Skeletal muscle cell (primary cell): ENCODE results near the gene SLC25A6.
"Not testable (repeated sequence)": the region's sequence is repeated elsewhere in the genome, so short reads cannot be mapped to it uniquely, and the experiment has no call there.

ENCODE experiments used
- DNase-seq: peaks from one replicate; pipeline ENCODE4 v3.0.0-alpha.2; 2010; ENCODE audit warnings: low read depth
- H3K4me3 ChIP-seq: 2 replicates; pipeline ENCODE4 v1.5.1; 2011; ENCODE audit warnings: low read depth, mild to moderate bottlenecking, control low read depth, low read length, moderate library complexity

SLC25A6 gene

DNA sequence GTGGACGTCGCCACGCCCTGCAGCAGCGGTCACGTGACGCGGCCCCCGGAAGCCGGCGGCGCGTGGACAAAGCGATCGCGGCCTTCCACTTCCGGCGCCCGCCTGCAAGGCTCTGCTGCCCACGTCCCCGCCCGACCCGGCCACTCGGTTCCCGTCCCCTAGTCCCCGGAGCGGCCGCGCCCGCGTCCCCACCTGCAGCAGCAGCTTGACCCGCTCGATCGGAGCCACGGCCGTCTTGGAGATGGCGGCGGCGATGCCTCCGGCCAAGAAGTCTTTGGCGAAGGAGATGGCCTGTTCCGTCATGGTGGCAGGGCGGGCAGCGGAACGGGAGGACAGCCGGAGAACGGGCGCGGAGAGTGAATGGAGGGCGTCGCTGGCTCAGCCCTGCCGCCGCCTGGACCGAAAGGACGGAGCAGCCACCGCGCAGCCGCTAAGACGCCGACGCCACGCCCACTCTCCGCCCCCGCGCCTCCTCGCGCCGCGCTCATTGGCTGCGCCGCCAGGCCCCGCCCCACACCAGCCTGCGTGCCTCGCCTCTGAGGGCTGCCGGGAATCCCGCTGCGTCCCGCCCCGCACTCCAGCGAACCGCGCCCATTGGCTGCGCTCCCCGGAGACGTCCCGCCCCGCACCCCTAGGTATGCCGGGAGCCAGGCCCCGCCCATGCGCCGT is at the start of gene SLC25A6:
TSS of gene SLC25A6 (minus strand) at position 407 of the 669 bp plus-strand sequence. CDS start at position 303, 104 bp downstream.
- peak; percentile 90 for DNase-seq
- H3K4me3 ChIP-seq: peak within 1 kb of the TSS; percentile 100

- no peak for DNase-seq
- H3K4me3 ChIP-seq: no peak overlapping the region
Measured at GRCh38 chrX:1440506-1440905, 48.6 kb upstream of the SLC25A6 start.

DNA sequence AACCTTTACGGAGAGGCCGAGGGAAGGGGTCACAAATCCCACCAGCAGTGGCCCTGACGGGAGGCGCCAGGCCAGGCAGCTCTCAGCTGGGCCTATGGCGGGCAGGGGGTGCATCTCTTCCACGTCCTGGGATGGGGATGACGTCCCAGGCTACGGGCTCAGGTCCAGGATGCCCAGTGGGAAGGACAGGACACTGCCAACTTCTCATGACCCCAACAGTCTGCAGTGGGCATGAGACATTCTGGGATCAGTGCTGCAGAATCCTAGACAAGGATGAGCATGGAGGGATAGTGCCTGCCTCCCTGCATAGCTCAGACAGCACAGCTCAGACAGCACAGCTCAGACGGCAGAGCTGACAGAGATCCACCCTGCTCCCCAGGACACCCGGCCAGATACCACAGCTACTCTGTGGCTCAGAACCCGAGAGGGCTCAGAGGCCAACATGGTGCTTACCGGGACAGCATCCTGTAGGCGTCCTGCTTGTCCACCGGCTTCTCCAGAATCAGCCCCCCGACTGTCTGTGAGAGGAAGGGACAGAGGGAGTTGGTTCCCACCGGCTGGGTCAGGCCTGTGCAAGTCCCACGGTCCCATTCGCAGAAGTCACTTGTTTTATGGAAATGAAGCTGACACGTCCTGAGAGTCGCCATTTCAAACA is 43.5 kb upstream of the SLC25A6 start:
- no peak overlapping the region for H3K4me3 ChIP-seq
- no peak for DNase-seq

GRCh38 chrX:1434871-1435240 is 42.9 kb upstream of the SLC25A6 start:
- H3K4me3 ChIP-seq: no peak overlapping the region
- no peak for DNase-seq

DNA sequence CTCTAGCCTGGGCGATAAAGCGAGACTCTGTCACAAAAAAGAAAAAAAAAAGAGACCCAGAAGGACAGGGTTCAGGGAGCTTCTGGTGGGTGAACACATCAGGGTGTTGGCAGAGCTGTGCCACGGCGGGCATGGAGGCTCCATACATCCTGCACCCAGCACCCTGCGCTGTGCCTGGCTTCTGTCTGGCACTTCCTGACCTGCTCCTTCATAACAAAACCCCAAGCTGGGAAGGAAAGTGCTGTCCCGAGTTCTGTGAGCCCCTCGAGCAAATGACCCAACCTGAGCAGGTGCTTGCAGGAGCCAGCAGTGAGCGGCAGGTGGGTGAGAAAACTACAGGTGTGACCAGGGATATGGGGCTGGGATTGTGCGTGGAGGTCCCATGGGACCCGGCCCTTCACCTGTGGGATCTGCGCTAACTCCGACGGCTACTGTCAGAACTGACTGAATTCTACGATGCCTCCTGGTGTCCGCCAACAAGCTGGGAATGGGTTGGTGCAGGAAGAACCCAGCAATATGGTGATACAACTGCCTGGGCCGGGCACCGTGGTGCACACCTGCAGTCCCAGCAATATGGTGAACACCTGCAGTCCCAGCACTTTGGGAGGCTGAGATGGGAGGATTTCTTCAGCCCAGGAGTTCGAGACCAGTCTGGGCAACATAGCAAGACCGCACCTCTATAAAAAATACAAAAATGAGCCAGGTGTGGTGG is 41.9 kb upstream of the SLC25A6 start:
- no peak for DNase-seq
- H3K4me3 ChIP-seq: no peak overlapping the region

DNA sequence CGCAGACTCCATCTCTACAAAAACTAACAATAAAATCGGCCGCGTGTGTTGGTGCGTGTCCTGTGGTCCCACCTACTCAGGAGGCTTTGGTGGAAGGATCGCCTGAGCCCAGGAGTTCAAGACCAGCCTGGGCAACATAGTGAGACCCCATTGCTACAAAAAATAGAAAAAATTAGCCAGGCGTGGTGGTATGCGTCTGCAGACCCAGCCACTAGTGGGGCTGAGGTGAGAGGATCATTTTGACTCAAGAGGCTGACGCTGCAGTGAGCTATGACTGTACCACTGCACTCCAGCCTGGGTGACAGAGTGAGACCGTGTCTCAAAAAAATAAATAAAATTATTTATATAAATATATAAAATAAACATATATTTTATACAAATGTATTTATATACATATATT is 38.5 kb upstream of the SLC25A6 start:
- DNase-seq: no peak
- no peak overlapping the region for H3K4me3 ChIP-seq

DNA sequence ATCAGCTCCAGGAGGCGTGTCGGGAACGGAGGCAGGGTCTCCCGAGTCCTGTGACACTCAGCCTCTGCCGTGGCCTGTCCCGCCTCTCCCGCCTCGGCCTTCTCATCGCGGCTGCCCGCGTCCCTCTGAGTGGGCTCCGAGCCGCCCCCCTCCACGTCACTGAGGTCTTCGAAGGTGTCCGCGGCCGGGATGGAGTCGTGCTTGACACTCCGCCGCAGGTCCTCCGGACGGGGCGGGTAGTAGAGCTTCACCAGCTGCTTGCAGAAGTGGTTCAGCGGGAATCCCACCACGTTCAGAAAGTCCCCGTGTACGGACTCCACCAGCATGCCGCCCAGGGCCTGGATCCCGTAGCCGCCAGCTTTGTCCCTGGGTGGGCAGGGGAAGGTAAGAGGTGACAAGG is 35.8 kb upstream of the SLC25A6 start:
- no peak for DNase-seq

GRCh38 chrX:1426321-1426720 is 34.4 kb upstream of the SLC25A6 start:
- H3K4me3 ChIP-seq, DNase-seq: not testable (repeated sequence)

More for the DNA sequence above, 35.8 kb upstream of the SLC25A6 start:
- no peak overlapping the region for H3K4me3 ChIP-seq

DNA sequence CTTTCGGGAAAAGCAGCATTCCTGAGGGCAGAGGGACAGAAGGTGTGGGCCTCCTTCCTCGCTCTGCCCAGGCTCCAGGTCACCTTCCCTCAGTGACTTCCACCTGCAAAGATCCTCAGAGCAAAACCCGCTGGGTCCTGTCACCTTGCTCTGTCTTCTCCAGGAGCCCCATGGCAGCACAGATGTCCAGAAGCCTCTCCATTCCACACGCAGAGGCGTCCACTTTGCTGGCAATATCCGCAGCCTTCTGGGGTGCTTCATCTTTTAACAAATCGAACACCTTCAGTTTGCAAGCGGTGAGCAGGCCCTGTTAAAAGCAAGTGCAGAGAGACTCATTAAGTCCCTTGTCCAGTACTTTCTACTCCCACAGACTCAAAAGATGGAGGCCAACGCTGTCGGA is 33.5 kb upstream of the SLC25A6 start:
- no peak for DNase-seq
- H3K4me3 ChIP-seq: no peak overlapping the region

- H3K4me3 ChIP-seq: no peak overlapping the region
- no peak for DNase-seq
Measured at GRCh38 chrX:1424147-1424851, 32.4 kb upstream of the SLC25A6 start.

DNA sequence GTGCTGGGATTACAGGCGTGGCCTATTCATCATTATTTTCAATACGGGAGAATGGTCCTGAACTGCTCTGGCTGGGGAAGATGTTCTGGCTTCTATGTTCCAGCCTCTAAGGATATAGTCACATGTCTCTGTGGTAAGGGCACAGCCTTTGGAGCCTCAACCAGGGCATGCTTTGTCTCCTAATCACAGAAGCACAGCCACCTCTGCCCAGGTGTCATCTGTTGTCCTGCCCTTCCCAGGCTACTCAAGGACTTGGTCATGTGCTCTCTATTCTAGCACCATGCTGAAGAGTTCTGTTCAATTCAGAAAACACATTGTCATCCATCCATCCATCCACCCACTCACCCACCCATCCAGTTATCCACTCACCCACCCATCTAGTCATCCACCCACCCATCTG is 31.3 kb upstream of the SLC25A6 start:
- no peak for DNase-seq
- H3K4me3 ChIP-seq: no peak overlapping the region

DNA sequence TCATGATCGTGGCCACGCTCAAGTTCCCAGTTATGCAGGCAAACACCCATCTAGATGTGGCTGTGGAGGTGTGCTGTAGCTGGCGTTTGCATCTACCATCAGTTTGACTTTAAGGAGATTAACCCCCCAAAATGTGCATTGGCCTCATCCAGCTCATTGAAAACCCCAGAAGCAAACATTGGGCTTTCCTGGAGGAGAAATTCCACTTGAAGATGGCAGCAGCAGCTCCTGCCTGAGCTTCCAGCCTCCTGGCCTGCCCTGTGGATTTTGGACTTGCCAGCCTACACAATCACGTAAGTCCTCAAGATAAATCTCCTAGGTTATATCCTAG is 30.2 kb upstream of the SLC25A6 start:
- no peak for DNase-seq
- no peak overlapping the region for H3K4me3 ChIP-seq

DNA sequence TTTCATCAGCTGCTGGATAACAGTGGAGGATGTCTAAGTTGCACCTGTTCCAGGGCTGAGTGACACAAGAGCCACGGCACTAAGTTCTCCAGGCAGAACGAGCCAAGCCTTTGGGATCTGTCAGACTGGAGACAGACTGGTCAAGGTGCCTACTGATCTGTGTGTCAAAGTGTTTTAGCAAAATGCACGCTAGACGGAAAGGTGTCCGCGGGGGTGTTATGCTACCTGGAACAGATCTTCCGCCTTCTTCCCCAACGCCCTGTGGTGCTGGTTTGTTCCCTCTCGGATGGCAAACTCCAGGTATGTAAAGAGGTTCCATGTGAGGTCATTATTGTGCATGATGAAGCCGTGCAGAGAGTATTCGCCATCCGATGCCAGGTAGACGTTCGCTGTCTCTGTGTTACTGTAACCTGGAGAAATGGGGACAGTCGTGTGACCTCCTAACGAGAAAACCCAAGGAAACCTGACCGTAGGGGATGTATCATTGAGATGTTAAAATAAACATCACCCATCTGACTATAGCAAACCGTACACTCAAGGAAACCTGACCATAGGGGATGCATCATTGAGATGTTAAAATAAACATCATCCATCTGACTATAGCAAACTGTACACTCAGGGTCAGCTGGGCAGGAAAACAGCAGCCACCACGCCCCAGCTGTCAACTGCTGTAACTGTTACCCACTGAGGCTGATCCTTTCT is 29.7 kb upstream of the SLC25A6 start:
- H3K4me3 ChIP-seq: no peak overlapping the region
- DNase-seq: no peak

DNA sequence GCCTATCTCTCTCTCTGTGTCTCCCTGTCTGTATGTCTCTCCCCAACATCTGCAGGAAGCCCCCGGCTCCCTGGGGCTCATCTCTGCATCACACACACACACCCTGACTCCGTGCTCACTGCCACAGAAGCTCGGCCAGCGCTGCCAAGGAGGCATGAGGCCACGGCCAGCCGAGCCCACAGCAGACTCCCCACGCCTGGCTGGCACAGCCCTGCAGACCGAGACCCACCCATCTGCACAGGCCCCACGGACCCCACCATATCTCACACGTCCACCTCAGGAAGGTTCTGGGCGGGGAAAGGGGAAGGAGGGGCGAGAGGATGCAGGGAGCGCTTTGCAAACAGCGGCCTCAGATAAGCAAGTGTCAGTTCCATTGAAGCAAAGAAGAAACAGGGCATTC is 28.5 kb upstream of the SLC25A6 start:
- no peak overlapping the region for H3K4me3 ChIP-seq
- no peak for DNase-seq

- H3K4me3 ChIP-seq: no peak overlapping the region
- no peak for DNase-seq
Measured at GRCh38 chrX:1419545-1420355, 27.8 kb upstream of the SLC25A6 start.

- H3K4me3 ChIP-seq: no peak overlapping the region
- DNase-seq: no peak
Measured at GRCh38 chrX:1418901-1419544, 27.1 kb upstream of the SLC25A6 start.

DNA sequence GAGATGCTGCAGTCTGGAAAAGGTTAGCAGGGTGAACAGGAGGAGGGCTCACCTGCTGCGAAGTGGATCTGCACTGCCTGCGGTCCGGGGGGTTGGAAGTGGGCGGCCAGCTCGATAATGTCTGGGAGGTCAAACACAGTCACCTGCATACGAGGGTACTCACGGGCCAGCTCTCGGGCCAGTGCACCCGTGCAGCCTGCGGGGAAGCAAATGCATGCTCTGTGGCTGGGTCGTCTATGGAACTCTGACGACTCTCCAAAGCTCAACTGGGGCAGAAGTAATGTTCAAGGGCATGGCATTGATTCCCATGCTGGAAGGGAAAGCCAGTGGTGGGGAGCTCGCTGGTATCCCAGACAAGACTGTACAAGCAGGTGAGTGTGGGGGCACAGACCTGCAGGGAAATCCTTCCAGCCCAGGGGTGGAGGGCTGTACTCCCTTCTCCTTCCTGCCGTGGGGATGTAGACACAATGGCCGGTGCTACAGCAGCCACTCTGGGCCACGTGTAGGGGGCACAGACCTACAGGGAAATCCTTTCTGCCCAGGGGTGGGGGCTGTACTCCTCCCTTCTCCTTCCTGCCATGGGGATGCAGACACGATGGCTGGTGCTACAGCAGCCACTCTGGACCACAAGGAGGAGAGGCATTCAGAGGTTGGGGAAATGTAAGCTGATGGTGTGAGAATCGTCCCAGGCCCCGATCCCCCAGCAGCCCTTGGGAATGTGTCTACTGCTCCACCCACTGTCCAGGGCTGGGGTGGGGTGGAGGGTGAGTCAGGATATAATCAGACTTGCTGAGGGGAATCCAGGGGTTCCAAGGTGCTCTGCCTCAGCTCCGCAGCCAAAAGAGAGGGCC is 26.2 kb upstream of the SLC25A6 start:
- DNase-seq: no peak
- no peak overlapping the region for H3K4me3 ChIP-seq
